GM23338 (cell line): Measurements from ENCODE around the gene ZNF358. TPM values are rescaled to one million over a fixed set of nuclear protein-coding genes. Genes with fewer than 3 reads are reported as not detected.

Experiments used
- ATAC-seq: fragments of 200-7000 bp; cut with Tn5 transposase; 3 replicates; pipeline ENCODE4 v1.9.1; 2020
- DNase-seq: peaks from one replicate; pipeline ENCODE4 v3.0.0-alpha.2; 2015; ENCODE audit warnings: low spot score
- H2AFZ ChIP-seq: fragments of 200-600 bp; sonication (generic); 2 replicates; pipeline ENCODE4 v1.8.0; 2016; ENCODE audit warnings: antibody characterized with exemption, mild to moderate bottlenecking, moderate library complexity
- H3F3A ChIP-seq: fragments of 200-600 bp; sonication (generic); replicated peaks from 2 replicates; pipeline ENCODE4 v1.8.0; 2017; ENCODE audit warnings: antibody characterized with exemption, mixed run types, low read depth
- H3K27ac ChIP-seq: fragments of 200-600 bp; sonication (generic); 2 replicates; pipeline ENCODE4 v1.6.1; 2016; ENCODE audit warnings: low read depth
- H3K27me3 ChIP-seq: fragments of 200-600 bp; sonication (generic); 2 replicates; pipeline ENCODE4 v1.8.0; 2016; ENCODE audit warnings: mild to moderate bottlenecking, mixed run types, moderate library complexity; ENCODE audit not compliant: insufficient read depth
- H3K36me3 ChIP-seq: fragments of 200-600 bp; sonication (generic); 2 replicates; pipeline ENCODE4 v1.8.0; 2016; ENCODE audit warnings: mild to moderate bottlenecking; ENCODE audit not compliant: insufficient read depth
- H3K4me1 ChIP-seq: fragments of 200-600 bp; sonication (generic); 2 replicates; pipeline ENCODE4 v1.8.0; 2016; ENCODE audit warnings: mild to moderate bottlenecking, moderate library complexity; ENCODE audit not compliant: insufficient read depth
- H3K4me2 ChIP-seq: fragments of 200-600 bp; sonication (generic); 2 replicates; pipeline ENCODE4 v1.7.1; 2017; ENCODE audit warnings: mixed run types
- H3K4me3 ChIP-seq: fragments of 200-600 bp; sonication (generic); 2 replicates; pipeline ENCODE4 v1.6.1; 2016; ENCODE audit warnings: mixed run types
- H3K79me2 ChIP-seq: fragments of 200-600 bp; sonication (generic); replicated peaks from 2 replicates; pipeline ENCODE4 v1.8.0; 2017; ENCODE audit warnings: mild to moderate bottlenecking; ENCODE audit not compliant: insufficient read depth
- H3K9me2 ChIP-seq: fragments of 200-600 bp; sonication (generic); 2 replicates; pipeline ENCODE4 v1.8.0; 2017; ENCODE audit not compliant: insufficient read depth
- H4K20me1 ChIP-seq: fragments of 200-600 bp; sonication (generic); replicated peaks from 2 replicates; pipeline ENCODE4 v1.8.0; 2017; ENCODE audit warnings: mild to moderate bottlenecking; ENCODE audit not compliant: insufficient read depth
- H3K27ac Mint-ChIP-seq: 2 replicates; pipeline ENCODE4 v1.8.0; 2020; ENCODE audit warnings: inconsistent platforms, mild to moderate bottlenecking, moderate library complexity, mixed read lengths
- H3K27me3 Mint-ChIP-seq: 3 replicates; pipeline ENCODE4 v1.8.0; 2022; ENCODE audit warnings: low read depth, mild to moderate bottlenecking, moderate library complexity, mixed read lengths, inconsistent platforms; ENCODE audit not compliant: insufficient read depth, poor library complexity
- H3K36me3 Mint-ChIP-seq: 3 replicates; pipeline ENCODE4 v1.8.0; 2021; ENCODE audit warnings: low read depth, mild to moderate bottlenecking, inconsistent platforms, moderate library complexity, mixed read lengths
- H3K4me1 Mint-ChIP-seq: 3 replicates; pipeline ENCODE4 v1.8.0; 2020; ENCODE audit warnings: mild to moderate bottlenecking, inconsistent platforms, mixed read lengths
- H3K4me3 Mint-ChIP-seq: 3 replicates; pipeline ENCODE4 v1.8.0; 2021; ENCODE audit warnings: moderate library complexity, mild to moderate bottlenecking, inconsistent platforms, mixed read lengths
- H3K9me3 Mint-ChIP-seq: 3 replicates; pipeline ENCODE4 v1.8.0; 2020; ENCODE audit warnings: moderate library complexity, mild to moderate bottlenecking, inconsistent platforms, mixed read lengths
- CTCF ChIP-seq, 2 experiments: fragments of 200-600 bp in 1 of 2; sonication (generic) in 1 of 2; conservative IDR thresholded peaks; 2 replicates each; pipeline versions ENCODE4 v1.5.1 to v1.6.1; 2016 to 2017; ENCODE audit warnings: antibody characterized with exemption in 2 of 2, low read depth in 2 of 2, mild to moderate bottlenecking in 2 of 2, moderate library complexity in 1 of 2
- JUNB ChIP-seq: IDR thresholded peaks from one replicate; pipeline ENCODE4 v1.6.1; 2016; ENCODE audit warnings: antibody characterized with exemption; ENCODE audit not compliant: unreplicated experiment
- NANOG ChIP-seq: IDR thresholded peaks from 2 replicates; pipeline ENCODE4 v1.6.1; 2016; ENCODE audit warnings: antibody characterized with exemption, borderline replicate concordance
- POLR2AphosphoS5 ChIP-seq: IDR thresholded peaks from 2 replicates; pipeline ENCODE4 v1.6.1; 2016; ENCODE audit warnings: antibody characterized with exemption, low read depth
- REST ChIP-seq: IDR thresholded peaks from one replicate; pipeline ENCODE4 v1.6.1; 2018; ENCODE audit warnings: antibody characterized with exemption; ENCODE audit not compliant: unreplicated experiment
- STAT1 ChIP-seq: IDR thresholded peaks from one replicate; pipeline ENCODE4 v1.6.1; 2016; ENCODE audit warnings: antibody characterized with exemption; ENCODE audit not compliant: unreplicated experiment
- ZNF114 ChIP-seq: fragments of 250-450 bp; sonication (Bioruptor Pico); IDR thresholded peaks from 2 replicates; pipeline ENCODE4 v1.5.0; 2020; ENCODE audit warnings: mild to moderate bottlenecking, moderate library complexity
- ZNF331 ChIP-seq: fragments of 250-450 bp; sonication (Bioruptor Pico); IDR thresholded peaks from 2 replicates; pipeline ENCODE4 v1.5.0; 2020; ENCODE audit warnings: low read depth, mild to moderate bottlenecking, moderate library complexity
- ZNF462 ChIP-seq: fragments of 250-450 bp; sonication (Bioruptor Pico); IDR thresholded peaks from 2 replicates; pipeline ENCODE4 v1.5.0; 2020; ENCODE audit warnings: mild to moderate bottlenecking, moderate library complexity
- polyA plus RNA-seq: library from polyadenylated mRNA; unstranded; fragments of >200 nt; fragmentation: Nextera tagmentation; extraction: Ambion mirVana; gene quantifications from 2 replicates; pipeline ENCODE4 v1.2.1, GENCODE V29; 2016
- total RNA-seq: library from RNA; depleted of rRNA; stranded (reverse); fragments of >200 nt; shearing (Covaris generic); gene quantifications from 2 replicates; pipeline ENCODE4 v1.2.3, GENCODE V29; 2014

The ZNF358 gene
- total and polyA plus RNA-seq, 2 experiments from 2014 or later: 23.8 to 52.9 TPM

- DNase-seq (no peak), ATAC-seq (no peak)
- no peak overlapping the region for H3K4me3 Mint-ChIP-seq
- no peaks in the 10 kb centered on the region for H3K36me3 ChIP-seq
- H4K20me1 ChIP-seq: no peaks in the 10 kb centered on the region
- H3K4me1 ChIP-seq: peaks cover 12% of the 10 kb centered on the region
- H3K27ac Mint-ChIP-seq: no peak overlapping the region
- H3K79me2 ChIP-seq: no peaks in the 10 kb centered on the region
- H3K9me2 ChIP-seq: no peaks in the 10 kb centered on the region
- peaks cover 13% of the 10 kb centered on the region for H3K4me1 Mint-ChIP-seq
- H3F3A ChIP-seq: no peaks in the 10 kb centered on the region
- H3K4me2 ChIP-seq: no peak overlapping the region
- no peaks in the 10 kb centered on the region for H3K9me3 Mint-ChIP-seq
- no peak overlapping the region for H3K4me3 ChIP-seq
- peaks cover 3% of the 10 kb centered on the region; the same call in 1 of the 3 replicates for H3K36me3 Mint-ChIP-seq
- no peaks in the 10 kb centered on the region for H3K27me3 ChIP-seq
- no peak overlapping the region for H2AFZ ChIP-seq
- H3K27ac ChIP-seq: no peak overlapping the region
- peaks cover 12% of the 10 kb centered on the region for H3K27me3 Mint-ChIP-seq
- TF ChIP-seq JUNB: no peak
- no peak for TF ChIP-seq ZNF331 (CRISPR knock-in tag)
- TF ChIP-seq POLR2AphosphoS5: no peak
- TF ChIP-seq CTCF (conservative IDR thresholded peaks at IDR 0.05; ENCODE audit: low read depth in 2 of 2): no peak
- no peak for TF ChIP-seq REST
- no peak for TF ChIP-seq STAT1
- no peak for TF ChIP-seq ZNF462 (CRISPR knock-in tag)
- no peak for TF ChIP-seq NANOG
- no peak for TF ChIP-seq ZNF114 (CRISPR knock-in tag)
Observed at GRCh38 chr19:7478173-7478842, 37.6 kb upstream of the ZNF358 start.
